K562 (cell line): ENCODE results near the gene CERS6. TPM values are rescaled to one million over a fixed set of nuclear protein-coding genes. Genes with fewer than 3 reads are reported as not detected.
A peak's percentile ranks its signal among the peaks of the same experiment; 100 is the strongest.

Experiments used
- ATAC-seq: fragments of 200-7000 bp; cut with Tn5 transposase; 3 replicates; pipeline ENCODE4 v1.9.1; 2020; ENCODE audit warnings: moderate library complexity
- BruUV-seq: library from RNA; stranded (reverse); fragments of 400-500 nt; replicated peaks from 2 replicates; lab custom pipeline; 2021; lab: Mats Ljungman, UMichigan
- CTCF ChIA-PET: fragments of 300-600 bp; formaldehyde crosslinking; extraction: SDS; loops from one replicate; lab custom pipeline; 2021; ENCODE audit warnings: low intra/inter-chr PET ratio; lab: Yijun Ruan, JAX
- POLR2A ChIA-PET: fragments of 300-600, 350-650 bp; sonication (Branson Sonifier 250); formaldehyde crosslinking; extraction: SDS; loops from one replicate; lab custom pipeline; 2021; ENCODE audit warnings: antibody characterized with exemption, inconsistent platforms; lab: Yijun Ruan, JAX
- DNase-seq, 4 experiments: peaks; one replicate each; pipeline versions ENCODE4 v3.0.0 to v3.0.0-alpha.2; 2011 to 2018; ENCODE audit warnings: low spot score in 3 of 4, mixed read lengths in 3 of 4; ENCODE audit errors: extremely low read depth in 1 of 4
- FAIRE-seq: peaks from 2 replicates; lab custom pipeline; 2011; peaks lifted over from hg19 to GRCh38; lab: Jason Lieb, UNC
- H2AFZ ChIP-seq: 2 replicates; pipeline ENCODE4 v1.6.0; 2011; ENCODE audit warnings: low read depth, low read length, control low read depth, inconsistent platforms
- H3K27ac ChIP-seq: fragments of 200-600 bp; 3 replicates; pipeline ENCODE4 v1.8.0; 2011; ENCODE audit warnings: low read depth, mild to moderate bottlenecking, control low read depth, inconsistent platforms, low read length, moderate library complexity, mixed read lengths; ENCODE audit errors: extremely low read depth
- H3K27me3 ChIP-seq, 2 experiments: fragments of 300-600 bp in 1 of 2; 2 replicates in 1 of 2; 3 replicates in 1 of 2; pipeline versions ENCODE4 v1.6.0 to v1.8.0; 2011; ENCODE audit warnings: inconsistent platforms in 2 of 2, low read length in 2 of 2, mild to moderate bottlenecking in 1 of 2, mixed read lengths in 1 of 2, moderate library complexity in 1 of 2; ENCODE audit not compliant: control insufficient read depth in 2 of 2, insufficient read depth in 2 of 2
- H3K36me3 ChIP-seq: fragments of 300-600 bp; 3 replicates; pipeline ENCODE4 v1.8.0; 2011; ENCODE audit warnings: mild to moderate bottlenecking, low read length, inconsistent platforms; ENCODE audit not compliant: control insufficient read depth, insufficient read depth
- H3K4me1 ChIP-seq, 2 experiments: fragments of 200-600 bp in 1 of 2; replicated peaks in 1 of 2; 2 replicates in 1 of 2; 3 replicates in 1 of 2; pipeline versions ENCODE4 v1.5.1 to v1.8.0; 2011; ENCODE audit warnings: inconsistent platforms in 2 of 2, low read length in 2 of 2, mild to moderate bottlenecking in 1 of 2, mixed read lengths in 1 of 2, moderate library complexity in 1 of 2; ENCODE audit not compliant: control insufficient read depth in 2 of 2, insufficient read depth in 2 of 2
- H3K4me2 ChIP-seq: 2 replicates; pipeline ENCODE4 v1.6.1; 2011; ENCODE audit warnings: low read length, control low read depth, inconsistent platforms, mixed read lengths; ENCODE audit not compliant: insufficient read depth
- H3K4me3 ChIP-seq: fragments of 200-600 bp; sonication (generic), shearing (Covaris generic); 2 replicates; pipeline ENCODE4 v1.5.1; 2016; ENCODE audit warnings: control low read depth, inconsistent platforms
- H3K79me2 ChIP-seq: fragments of 200-600 bp; 3 replicates; pipeline ENCODE4 v1.8.0; 2011; ENCODE audit warnings: low read length, inconsistent platforms; ENCODE audit not compliant: control insufficient read depth, insufficient read depth
- H3K9ac ChIP-seq, 2 experiments: 2 replicates each; pipeline versions ENCODE4 v1.6.0 to v1.6.1; 2011; ENCODE audit warnings: low read depth in 2 of 2, low read length in 2 of 2, control low read depth in 1 of 2, inconsistent platforms in 1 of 2, mild to moderate bottlenecking in 1 of 2, mixed read lengths in 1 of 2; ENCODE audit not compliant: insufficient read depth in 1 of 2
- H3K9me1 ChIP-seq: one replicate; pipeline ENCODE4 v1.6.0; 2011; ENCODE audit warnings: inconsistent platforms, mild to moderate bottlenecking, low read length, moderate library complexity; ENCODE audit not compliant: control insufficient read depth, insufficient read depth
- H3K9me3 ChIP-seq: replicated peaks from 2 replicates; pipeline ENCODE4 v1.5.1; 2011; ENCODE audit warnings: low read depth, low read length, inconsistent platforms; ENCODE audit not compliant: control insufficient read depth, insufficient read depth
- H4K20me1 ChIP-seq: replicated peaks from 2 replicates; pipeline ENCODE4 v1.6.1; 2011; ENCODE audit warnings: low read length, inconsistent platforms, mixed read lengths; ENCODE audit not compliant: control insufficient read depth, insufficient read depth
- ARNT ChIP-seq, 2 experiments: fragments of 450-650 bp; IDR thresholded peaks; 2 replicates each; pipeline ENCODE4 v1.6.1; 2016; ENCODE audit warnings: mild to moderate bottlenecking in 1 of 2
- MAZ ChIP-seq, 2 experiments: fragments of 450-650 bp in 1 of 2; sonication (generic) in 1 of 2; formaldehyde crosslinking; IDR thresholded peaks in 1 of 2; conservative IDR thresholded peaks in 1 of 2; 2 replicates each; pipeline versions ENCODE4 v1.4.0 to v1.5.0; 2020; ENCODE audit warnings: mild to moderate bottlenecking in 1 of 2, missing genetic modification reagents in 1 of 2
- ZNF511 ChIP-seq: sonication (generic); formaldehyde crosslinking; IDR thresholded peaks from 2 replicates; pipeline ENCODE4 v1.8.0; 2022; ENCODE audit warnings: mild to moderate bottlenecking, missing genetic modification reagents
- WGBS: fragments of 100-300 bp; shearing (Covaris generic); methylation state at CpG from one replicate; pipeline ENCODE4 v1.1.6; 2016; ENCODE audit warnings: low coverage, mixed read lengths; ENCODE audit not compliant: insufficient coverage; ENCODE audit errors: missing lambda C conversion rate; 5-methylcytosine and 5-hydroxymethylcytosine counted together
- in situ Hi-C: fragments of 300-500 bp; cut with MboI; formaldehyde crosslinking; loops from 4 replicates; pipeline ENCODE4 v1.15.0; 2018; ENCODE audit warnings: inconsistent platforms, mixed read lengths
- intact Hi-C: fragments of 100-400 bp; cut with micrococcal nuclease; formaldehyde crosslinking; loops from 2 replicates; pipeline ENCODE4 v1.14.2; 2022
- polyA plus RNA-seq, 8 experiments: library from polyadenylated mRNA; depleted of rRNA in 4 of 8; stranded (reverse) in 5 of 8; unstranded in 3 of 8; fragments of >200 nt; fragmentation: Nextera tagmentation in 2 of 8; fragmentation: Illumina TruSeq in 1 of 8; extraction: Ambion mirVana in 2 of 8; extraction: Trizol in 1 of 8; gene quantifications; 2 replicates each; pipeline versions ENCODE4 v1.2.1 to v1.2.3, GENCODE V29; 2011 to 2014; ENCODE audit warnings: inconsistent platforms in 1 of 8, missing spikeins in 1 of 8
- total RNA-seq, 7 experiments: library from RNA; depleted of rRNA in 6 of 7; stranded (reverse); fragments of >200 nt in 6 of 7; fragmentation: Illumina TruSeq in 2 of 7; extraction: Trizol in 2 of 7; gene quantifications; 2 replicates each; pipeline versions ENCODE4 v1.2.1 to v1.2.3, GENCODE V29; 2011 to 2021; ENCODE audit warnings: low replicate concordance in 1 of 7
- TF ChIP-seq, protein P1 (sequence below): fragments of 450-650 bp; formaldehyde crosslinking; IDR thresholded peaks from 2 replicates; pipeline ENCODE4 v1.4.0; 2020; ENCODE audit warnings: mild to moderate bottlenecking, moderate library complexity
- TF ChIP-seq, protein P2 (sequence below), 2 experiments: fragments of 450-650 bp; formaldehyde crosslinking in 1 of 2; IDR thresholded peaks; 2 replicates each; pipeline versions ENCODE4 v1.4.0 to v1.6.1; 2014 to 2020; ENCODE audit warnings: mild to moderate bottlenecking in 2 of 2, borderline replicate concordance in 1 of 2, low read depth in 1 of 2

Gene CERS6
- total and polyA plus RNA-seq, 9 of the 15 experiments (the other 6 are each of a cell fraction or from before 2014, with no cell fraction given) = 1.6 to 13.6 (median 11.4) TPM

DNA sequence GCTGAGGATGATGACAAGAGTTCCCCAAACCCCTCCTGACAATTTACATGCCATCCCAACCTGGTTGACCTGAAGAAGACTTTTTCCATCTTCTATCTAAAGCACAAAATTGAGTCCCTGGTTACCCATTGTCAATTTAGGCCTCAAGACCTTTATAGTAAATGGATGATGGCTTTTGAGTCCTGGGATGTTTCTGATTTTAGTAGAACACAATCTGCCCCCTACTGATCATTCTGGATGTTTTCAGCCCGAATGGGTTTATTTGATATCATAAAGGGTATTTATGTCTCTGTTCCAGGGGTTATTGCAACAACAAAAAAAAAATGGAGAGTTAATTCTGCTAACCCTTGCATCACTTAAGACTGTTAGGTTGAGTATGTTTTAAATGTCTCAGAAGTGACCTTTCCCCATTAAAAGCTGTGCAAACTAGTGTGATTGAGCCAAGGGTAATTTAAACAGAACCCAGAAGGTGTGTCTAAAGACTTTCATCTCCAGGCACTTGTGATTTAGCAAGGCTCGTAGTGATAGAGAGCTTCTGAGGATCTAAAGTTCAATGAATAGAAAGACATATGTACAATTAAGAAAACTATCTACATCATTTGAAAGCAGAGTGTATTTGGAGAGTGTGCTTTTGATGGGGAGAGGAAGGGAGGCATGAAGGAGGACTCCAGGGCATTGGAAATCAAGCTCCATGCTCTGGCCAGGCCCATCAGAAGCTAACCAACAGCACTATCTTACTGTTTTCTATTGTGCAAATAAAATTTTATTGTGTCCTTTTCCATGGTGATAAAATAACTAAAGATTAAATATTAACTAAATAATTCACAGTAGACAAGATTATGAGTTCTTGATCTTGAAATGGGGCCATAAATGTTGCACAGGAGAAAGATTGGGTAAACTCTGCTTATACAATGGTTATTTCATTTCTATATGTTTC, 249.7 kb downstream of the CERS6 start:
- in situ Hi-C loops (loop anchor here (5.0 kb wide), 1 partner anchor 364 kb away; no protein-coding TSS in a partner anchor), intact Hi-C loops (loop anchor here (1.0 to 10.0 kb wide), 2 partner anchors 359 to 541 kb away; no protein-coding TSS in a partner anchor)
- FAIRE-seq (no peak), ATAC-seq (peak; percentile 77), DNase-seq (peak in 2 of 4 experiments; percentile 22 to 38)
- Histone ChIP-seq H3K79me2 (no peaks in the 10 kb centered on the region), H3K9me1 (no peaks in the 10 kb centered on the region), H3K27ac (no peak overlapping the region), H3K9me3 (no peaks in the 10 kb centered on the region), H3K9ac (no peak overlapping the region), H3K4me1 (no peaks in the 10 kb centered on the region; a peak in 1 of 5 replicates), H3K36me3 (no peaks in the 10 kb centered on the region), H2AFZ (no peak overlapping the region), H4K20me1 (no peaks in the 10 kb centered on the region), H3K4me3 (no peak overlapping the region), H3K27me3 (no peaks in the 10 kb centered on the region), H3K4me2 (no peak overlapping the region)
- ChIA-PET POLR2A (interaction anchor here (0.6 to 0.7 kb wide), 2 partner anchors 56 to 337 kb away, joined by 3 read pairs; no protein-coding TSS in a partner anchor), CTCF (interaction anchor here (1.0 kb wide), 1 partner anchor 359 kb away, joined by 4 read pairs; no protein-coding TSS in a partner anchor)
- no TSS peak for BruUV-seq
- 9% methylated on average over 2 of the region's 2 CpGs for WGBS
- TF ChIP-seq ZNF511 (CRISPR knock-in tag) (no peak), ARNT (IDR thresholded peaks at IDR 0.05) (0 out of 4 replicates have a peak, but pooled peaks of 1 of the 2 experiments have one; percentile 52), MAZ (CRISPR knock-in tag; conservative IDR thresholded peaks at IDR 0.05 in 1 of 2, IDR thresholded peaks at IDR 0.05 in 1 of 2) (peak in 1 of 2 experiments; percentile 38; a peak in 1 of 4 replicates)
- TF ChIP-seq, protein P1, sequence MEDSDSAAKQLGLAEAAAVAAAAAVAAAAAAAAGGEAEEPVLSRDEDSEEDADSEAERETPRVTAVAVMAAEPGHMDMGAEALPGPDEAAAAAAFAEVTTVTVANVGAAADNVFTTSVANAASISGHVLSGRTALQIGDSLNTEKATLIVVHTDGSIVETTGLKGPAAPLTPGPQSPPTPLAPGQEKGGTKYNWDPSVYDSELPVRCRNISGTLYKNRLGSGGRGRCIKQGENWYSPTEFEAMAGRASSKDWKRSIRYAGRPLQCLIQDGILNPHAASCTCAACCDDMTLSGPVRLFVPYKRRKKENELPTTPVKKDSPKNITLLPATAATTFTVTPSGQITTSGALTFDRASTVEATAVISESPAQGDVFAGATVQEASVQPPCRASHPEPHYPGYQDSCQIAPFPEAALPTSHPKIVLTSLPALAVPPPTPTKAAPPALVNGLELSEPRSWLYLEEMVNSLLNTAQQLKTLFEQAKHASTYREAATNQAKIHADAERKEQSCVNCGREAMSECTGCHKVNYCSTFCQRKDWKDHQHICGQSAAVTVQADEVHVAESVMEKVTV (CRISPR knock-in tag) = peak; percentile 58
- TF ChIP-seq, protein P2, sequence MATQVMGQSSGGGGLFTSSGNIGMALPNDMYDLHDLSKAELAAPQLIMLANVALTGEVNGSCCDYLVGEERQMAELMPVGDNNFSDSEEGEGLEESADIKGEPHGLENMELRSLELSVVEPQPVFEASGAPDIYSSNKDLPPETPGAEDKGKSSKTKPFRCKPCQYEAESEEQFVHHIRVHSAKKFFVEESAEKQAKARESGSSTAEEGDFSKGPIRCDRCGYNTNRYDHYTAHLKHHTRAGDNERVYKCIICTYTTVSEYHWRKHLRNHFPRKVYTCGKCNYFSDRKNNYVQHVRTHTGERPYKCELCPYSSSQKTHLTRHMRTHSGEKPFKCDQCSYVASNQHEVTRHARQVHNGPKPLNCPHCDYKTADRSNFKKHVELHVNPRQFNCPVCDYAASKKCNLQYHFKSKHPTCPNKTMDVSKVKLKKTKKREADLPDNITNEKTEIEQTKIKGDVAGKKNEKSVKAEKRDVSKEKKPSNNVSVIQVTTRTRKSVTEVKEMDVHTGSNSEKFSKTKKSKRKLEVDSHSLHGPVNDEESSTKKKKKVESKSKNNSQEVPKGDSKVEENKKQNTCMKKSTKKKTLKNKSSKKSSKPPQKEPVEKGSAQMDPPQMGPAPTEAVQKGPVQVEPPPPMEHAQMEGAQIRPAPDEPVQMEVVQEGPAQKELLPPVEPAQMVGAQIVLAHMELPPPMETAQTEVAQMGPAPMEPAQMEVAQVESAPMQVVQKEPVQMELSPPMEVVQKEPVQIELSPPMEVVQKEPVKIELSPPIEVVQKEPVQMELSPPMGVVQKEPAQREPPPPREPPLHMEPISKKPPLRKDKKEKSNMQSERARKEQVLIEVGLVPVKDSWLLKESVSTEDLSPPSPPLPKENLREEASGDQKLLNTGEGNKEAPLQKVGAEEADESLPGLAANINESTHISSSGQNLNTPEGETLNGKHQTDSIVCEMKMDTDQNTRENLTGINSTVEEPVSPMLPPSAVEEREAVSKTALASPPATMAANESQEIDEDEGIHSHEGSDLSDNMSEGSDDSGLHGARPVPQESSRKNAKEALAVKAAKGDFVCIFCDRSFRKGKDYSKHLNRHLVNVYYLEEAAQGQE (IDR thresholded peaks at IDR 0.05; ENCODE audit: borderline replicate concordance) = peak; percentile 69
- TF ChIP-seq, protein P2 (CRISPR knock-in tag; IDR thresholded peaks at IDR 0.05; ENCODE audit: low read depth) = no peak
